Heart right ventricle (tissue), 16 donors: ENCODE results near the gene PTRH2. TPM values are rescaled to one million over a fixed set of nuclear protein-coding genes. Genes with fewer than 3 reads are reported as not detected.

ENCODE experiments used
- ATAC-seq, 8 donors: fragments of 200-7000 bp; cut with Tn5 transposase; one replicate each; pipeline ENCODE4 v1.9.1; 2020; ENCODE audit warnings: mild to moderate bottlenecking in 8 of 8, moderate library complexity in 8 of 8, moderate number of reproducible peaks in 1 of 8
- DNase-seq, 2 donors: peaks; one replicate each; pipeline ENCODE4 v3.0.0-alpha.2; 2020
- H3K27ac ChIP-seq, 10 donors: fragments of 200-600 bp; sonication (generic) in 2 of 10; one replicate each; pipeline versions ENCODE4 v1.5.0 to v1.8.0; 2020 to 2022; ENCODE audit warnings: mild to moderate bottlenecking in 3 of 10
- H3K27me3 ChIP-seq, 7 donors: fragments of 200-600 bp; one replicate each; pipeline ENCODE4 v1.8.0; 2021 to 2022; ENCODE audit warnings: mild to moderate bottlenecking in 2 of 7
- H3K36me3 ChIP-seq, 9 donors: fragments of 200-600 bp; sonication (generic) in 1 of 9; one replicate each; pipeline versions ENCODE4 v1.5.0 to v1.8.0; 2020 to 2022; ENCODE audit warnings: mild to moderate bottlenecking in 2 of 9
- H3K4me1 ChIP-seq, 9 donors: fragments of 200-600 bp; sonication (generic) in 1 of 9; one replicate each; pipeline versions ENCODE4 v1.5.0 to v1.8.0; 2020 to 2022; ENCODE audit warnings: mild to moderate bottlenecking in 4 of 9
- H3K4me3 ChIP-seq, 10 donors: fragments of 200-600 bp; sonication (generic) in 2 of 10; one replicate each; pipeline versions ENCODE4 v1.5.0 to v1.8.0; 2020 to 2022; ENCODE audit warnings: mild to moderate bottlenecking in 7 of 10, moderate library complexity in 2 of 10
- H3K9me3 ChIP-seq, 11 donors: fragments of 200-600 bp in 10 of 11; sonication (generic) in 2 of 11; one replicate each; pipeline versions ENCODE4 v1.5.0 to v1.8.0; 2013 to 2022; ENCODE audit warnings: mild to moderate bottlenecking in 2 of 11, control low read depth in 1 of 11, moderate library complexity in 1 of 11
- CTCF ChIP-seq, 9 donors: fragments of 200-600 bp; sonication (generic) in 2 of 9; IDR thresholded peaks; one replicate each; pipeline versions ENCODE4 v1.5.0 to v1.8.0; 2021 to 2022; ENCODE audit warnings: antibody characterized with exemption in 9 of 9, mild to moderate bottlenecking in 5 of 9, moderate library complexity in 1 of 9
- WGBS, 2 donors: extraction: QIAGEN DNeasy Blood & Tissue Kit; methylation state at CpG; one replicate each; pipeline ENCODE4 v1.1.7; 2013; ENCODE audit warnings: inconsistent platforms in 1 of 2; 5-methylcytosine and 5-hydroxymethylcytosine counted together
- intact Hi-C, 10 donors: fragments of 100-400 bp; cut with DNase I; formaldehyde crosslinking; loops; one replicate each; pipeline versions ENCODE4 v1.11.1 to v1.14.2; 2022
- polyA plus RNA-seq, 2 donors: library from polyadenylated mRNA; stranded (reverse); fragments of 200-250 nt; gene quantifications; one replicate each; pipeline ENCODE4 v1.2.3, GENCODE V29; 2013
- total RNA-seq, 10 donors: library from RNA; stranded (reverse); fragmentation: NEBNext Ultra II Directional in 3 of 10; extraction: Animal tissue kit (Norgen Biotek cat#: 25700) in 3 of 10; gene quantifications; one replicate each; pipeline versions ENCODE4 v1.2.1 to v1.2.4, GENCODE V29; 2021 to 2023
- donor health status: Arrhythmogenic right ventricular cardiomyopathy.
- donor health status: ischemic (EF 13 %, LVEDD 7.1; RV severe dilation, severe dysfunction).
- donor health status: healthy with polysubstance abuse.
- donor health status: DM: no; HTN: yes; CAD: no.
- donor health status: DM: no; HTN: no; CAD: no.
- donor health status: ischemic (EF 25% LVEDD 6.9; RV normal size, moderate dysfunction).
- donor health status: ischemic (EF 25% LVEDD 5.7; RV mildly dilated, moderate dysfunction).
- donor health status: healthy.
- donor health status: DM: yes; HTN: yes; CAD: no.
- donor health status: Ischemic cardiomyopathy.
- donor health status: ischemic (EF 35%, LVEDD 5.7; RV mildly dilated, moderate dysfunction).
- donor health status: nonischemic (EF 11% LVEDD 7.7; RV severe dilation, severe dysfunction).
- donor health status: DM: yes; HTN: yes; CAD: no.
- donor health status: PGD.
- donor health status: ischemic (EF 29% LVEDD 5.4; RV normal size, mild dysfunction).
- donor health status: nonischemic (EF 23%, LVEDD 6.1; RV moderate dilation, normal function).

Gene PTRH2
- total and polyA plus RNA-seq, 12 donors, result 7.5 to 23.6 (median 9.4) TPM

- peaks cover 0 to 100% (median 97%) of the 10 kb centered on the region in 9 donors for H3K36me3 ChIP-seq
- H3K9me3 ChIP-seq, result no peaks in the 10 kb centered on the region
- no peak overlapping the region for H3K4me3 ChIP-seq
- intact Hi-C loops, result no loop called here
- H3K27me3 ChIP-seq, result no peaks in the 10 kb centered on the region
- ATAC-seq (no peak), DNase-seq (no peak)
- H3K27ac ChIP-seq, result no peak overlapping the region
- WGBS, 2 donors, result 48 to 76% methylated on average over 2 of the region's 2 CpGs
- no peak for TF ChIP-seq CTCF (IDR thresholded peaks at IDR 0.05)
- peaks cover 0 to 7% (median 0%) of the 10 kb centered on the region in 9 donors for H3K4me1 ChIP-seq
Measured at GRCh38 chr17:59678918-59679317, 28.3 kb downstream of the PTRH2 start.

GRCh38 chr17:59676716-59677115 is 30.5 kb downstream of the PTRH2 start:
- Histone ChIP-seq H3K36me3 (peaks cover 0 to 100% (median 88%) of the 10 kb centered on the region in 9 donors), H3K4me3 (no peak overlapping the region), H3K27me3 (no peaks in the 10 kb centered on the region), H3K9me3 (no peaks in the 10 kb centered on the region), H3K4me1 (peaks cover 0 to 7% (median 0%) of the 10 kb centered on the region in 9 donors), H3K27ac (no peak overlapping the region)
- intact Hi-C loops, result no loop called here
- ATAC-seq, result peak in 1 of 8 donors; percentile 14
- WGBS, 2 donors, result 85 to 89% methylated on average over 7 of the region's 7 CpGs
- no peak for TF ChIP-seq CTCF (IDR thresholded peaks at IDR 0.05)
- DNase-seq, result no peak

GRCh38 chr17:59675231-59675630 is 32.0 kb downstream of the PTRH2 start:
- Histone ChIP-seq H3K27ac (no peak overlapping the region), H3K9me3 (no peaks in the 10 kb centered on the region), H3K4me1 (peaks cover 0 to 18% (median 0%) of the 10 kb centered on the region in 9 donors), H3K4me3 (no peak overlapping the region), H3K36me3 (peaks cover 0 to 100% (median 81%) of the 10 kb centered on the region in 9 donors), H3K27me3 (no peaks in the 10 kb centered on the region)
- DNase-seq (no peak), ATAC-seq (no peak)
- 54 to 67% methylated on average over 1 of the region's 1 CpG for WGBS, 2 donors
- TF ChIP-seq CTCF (IDR thresholded peaks at IDR 0.05), result no peak
- intact Hi-C loops, result no loop called here

GRCh38 chr17:59671386-59671785 is 35.8 kb downstream of the PTRH2 start:
- H3K4me1 ChIP-seq, result peaks cover 0 to 55% (median 17%) of the 10 kb centered on the region in 9 donors
- peaks cover 0 to 100% (median 69%) of the 10 kb centered on the region in 9 donors for H3K36me3 ChIP-seq

More at GRCh38 chr17:59671386-59671785, 35.8 kb downstream of the PTRH2 start:
- Histone ChIP-seq H3K4me3 (no peak overlapping the region), H3K27ac (no peak overlapping the region), H3K27me3 (no peaks in the 10 kb centered on the region), H3K9me3 (no peaks in the 10 kb centered on the region)
- intact Hi-C loops, result no loop called here
- TF ChIP-seq CTCF (IDR thresholded peaks at IDR 0.05), result no peak
- no peak for ATAC-seq
- no peak for DNase-seq
- WGBS, 2 donors, result 84 to 91% methylated on average over 1 of the region's 1 CpG
